Stomach (tissue), 4 donors: ENCODE data around the gene SMIM14.

Experiments used
- CTCF ChIP-seq, 7 experiments: fragments of 450-650 bp in 4 of 7; fragments of 200-600 bp in 3 of 7; sonication (generic) in 3 of 7; IDR thresholded peaks; one replicate each; pipeline ENCODE4 v1.5.1; 2016 to 2019; ENCODE audit warnings: antibody characterized with exemption in 7 of 7, control low read depth in 2 of 7, mild to moderate bottlenecking in 1 of 7
- EP300 ChIP-seq: sonication (generic); formaldehyde crosslinking; IDR thresholded peaks from one replicate; pipeline ENCODE4 v1.6.1; 2017; ENCODE audit warnings: antibody characterized with exemption
- POLR2A ChIP-seq, 4 donors: fragments of 450-650 bp; IDR thresholded peaks; one replicate each; pipeline ENCODE4 v1.6.1; 2016; ENCODE audit warnings: antibody characterized with exemption in 4 of 4, control low read depth in 2 of 4, mild to moderate bottlenecking in 1 of 4, moderate library complexity in 1 of 4
- POLR2AphosphoS5 ChIP-seq, 3 donors: sonication (generic); formaldehyde crosslinking; IDR thresholded peaks; one replicate each; pipeline ENCODE4 v1.6.1; 2016; ENCODE audit warnings: antibody characterized with exemption in 3 of 3

DNA sequence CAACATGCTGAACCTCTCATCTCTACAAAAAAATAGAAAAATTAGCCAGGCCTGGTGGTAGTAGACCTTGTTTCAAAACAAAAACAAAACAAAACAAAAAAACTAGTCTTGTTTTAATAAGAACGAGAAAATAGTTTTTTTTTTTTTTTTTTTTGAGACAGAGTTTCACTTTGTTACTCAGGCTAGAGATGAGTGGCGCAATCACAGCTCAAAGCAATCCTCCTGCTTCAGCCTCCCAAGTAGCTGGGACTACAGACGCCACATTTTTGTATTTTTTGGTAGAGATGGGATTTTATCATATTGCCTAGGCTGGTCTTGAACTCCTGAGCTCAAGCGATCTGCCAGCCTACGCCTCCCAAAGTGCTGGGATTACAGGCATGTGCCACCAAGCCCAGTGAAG, 63.7 kb downstream of the SMIM14 start:
- no peak for TF ChIP-seq POLR2AphosphoS5 (IDR thresholded peaks at IDR 0.05)
- TF ChIP-seq CTCF (IDR thresholded peaks at IDR 0.05) = no peak
- TF ChIP-seq POLR2A (IDR thresholded peaks at IDR 0.05) = no peak
- TF ChIP-seq EP300 = no peak
